GM18867 (cell line): Measurements from ENCODE around the gene KCNMA1.
A peak's percentile ranks its signal among the peaks of the same experiment; 100 is the strongest.

Source experiments
- ATAC-seq: cut with Tn5 transposase; IDR thresholded peaks from one replicate; pipeline ENCODE4 v1.9.1; 2021; ENCODE audit warnings: mild to moderate bottlenecking, moderate library complexity; ENCODE audit not compliant: unreplicated experiment

Gene KCNMA1

GRCh38 chr10:77020426-77021040 is 617.1 kb downstream of the KCNMA1 start:
- no peak for ATAC-seq

GRCh38 chr10:77016855-77017254 is 620.8 kb downstream of the KCNMA1 start:
- ATAC-seq: no peak

DNA sequence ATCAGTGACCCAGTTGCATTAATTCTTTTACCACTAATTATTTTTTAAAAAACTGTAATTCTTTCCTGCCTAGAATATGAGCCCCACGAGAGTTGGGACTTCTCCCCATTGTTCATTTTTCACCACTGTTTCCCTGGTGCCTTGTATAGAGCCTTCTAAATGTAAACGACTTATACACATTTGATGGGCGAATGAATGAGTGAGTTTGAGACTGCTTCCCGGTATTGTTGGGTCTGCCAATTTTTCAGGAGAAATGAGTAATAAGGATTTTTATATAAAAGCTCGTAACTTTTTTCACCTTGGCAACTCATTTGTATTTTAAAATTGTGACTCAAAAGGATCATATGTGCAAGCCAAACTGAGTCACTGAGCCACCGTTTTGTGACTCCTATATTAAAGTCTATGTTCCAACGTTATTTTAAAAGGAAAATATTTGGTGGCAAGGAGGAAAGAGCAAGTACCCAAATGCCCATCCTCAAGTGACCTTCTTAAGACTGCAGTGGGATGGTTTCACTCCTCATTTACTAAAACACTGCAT is 621.3 kb downstream of the KCNMA1 start:
- no peak for ATAC-seq

DNA sequence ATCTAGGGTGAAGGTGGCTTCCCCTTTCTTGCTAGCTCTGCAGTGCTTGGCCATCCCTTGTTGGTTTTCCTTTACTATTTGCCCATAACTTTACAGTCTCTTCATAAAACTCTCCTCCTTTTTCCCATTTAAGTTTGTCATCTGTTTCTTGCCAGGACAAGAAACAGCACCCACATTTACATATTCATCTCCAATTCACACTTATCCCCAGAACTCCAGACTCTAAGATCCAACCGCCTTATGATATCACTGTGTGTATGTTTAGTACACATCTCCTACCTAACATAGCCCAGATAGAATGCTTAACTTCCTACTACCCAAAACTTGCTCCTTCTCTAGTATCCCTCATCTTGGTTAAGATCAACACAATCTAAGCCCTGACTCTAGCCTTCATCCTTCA is 622.2 kb downstream of the KCNMA1 start:
- ATAC-seq: no peak

DNA sequence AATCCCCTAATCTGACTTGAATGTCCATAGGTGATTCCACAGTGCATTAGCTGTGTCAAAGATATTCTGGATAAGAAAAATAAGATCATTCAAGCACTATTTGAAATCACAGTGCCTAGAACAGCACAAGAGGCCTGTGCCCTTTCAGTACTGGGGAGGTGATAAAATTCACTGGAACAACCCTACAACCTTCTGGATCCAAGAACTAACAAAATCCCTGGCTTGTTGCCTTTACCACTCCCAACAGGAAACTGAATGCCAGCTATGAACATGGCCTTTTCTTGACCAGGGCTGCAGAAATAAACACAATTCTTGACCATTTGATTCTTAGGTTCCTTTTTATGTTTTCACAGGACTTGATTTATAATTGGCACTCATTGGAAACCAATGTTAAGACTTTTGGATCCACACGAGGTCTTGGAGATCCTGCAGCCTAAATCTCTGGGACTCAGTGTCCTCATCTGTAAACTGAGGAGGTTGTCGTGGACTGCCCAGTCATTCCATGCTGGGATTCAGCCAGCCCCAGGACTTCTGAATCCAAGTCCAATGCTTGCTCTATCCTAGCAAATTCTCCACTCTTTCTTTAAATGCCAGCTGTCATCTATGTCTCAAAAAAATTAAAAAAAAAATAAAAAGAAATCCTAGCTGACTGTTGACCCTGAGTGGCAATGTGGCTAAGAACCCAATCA is 624.7 kb downstream of the KCNMA1 start:
- no peak for ATAC-seq

DNA sequence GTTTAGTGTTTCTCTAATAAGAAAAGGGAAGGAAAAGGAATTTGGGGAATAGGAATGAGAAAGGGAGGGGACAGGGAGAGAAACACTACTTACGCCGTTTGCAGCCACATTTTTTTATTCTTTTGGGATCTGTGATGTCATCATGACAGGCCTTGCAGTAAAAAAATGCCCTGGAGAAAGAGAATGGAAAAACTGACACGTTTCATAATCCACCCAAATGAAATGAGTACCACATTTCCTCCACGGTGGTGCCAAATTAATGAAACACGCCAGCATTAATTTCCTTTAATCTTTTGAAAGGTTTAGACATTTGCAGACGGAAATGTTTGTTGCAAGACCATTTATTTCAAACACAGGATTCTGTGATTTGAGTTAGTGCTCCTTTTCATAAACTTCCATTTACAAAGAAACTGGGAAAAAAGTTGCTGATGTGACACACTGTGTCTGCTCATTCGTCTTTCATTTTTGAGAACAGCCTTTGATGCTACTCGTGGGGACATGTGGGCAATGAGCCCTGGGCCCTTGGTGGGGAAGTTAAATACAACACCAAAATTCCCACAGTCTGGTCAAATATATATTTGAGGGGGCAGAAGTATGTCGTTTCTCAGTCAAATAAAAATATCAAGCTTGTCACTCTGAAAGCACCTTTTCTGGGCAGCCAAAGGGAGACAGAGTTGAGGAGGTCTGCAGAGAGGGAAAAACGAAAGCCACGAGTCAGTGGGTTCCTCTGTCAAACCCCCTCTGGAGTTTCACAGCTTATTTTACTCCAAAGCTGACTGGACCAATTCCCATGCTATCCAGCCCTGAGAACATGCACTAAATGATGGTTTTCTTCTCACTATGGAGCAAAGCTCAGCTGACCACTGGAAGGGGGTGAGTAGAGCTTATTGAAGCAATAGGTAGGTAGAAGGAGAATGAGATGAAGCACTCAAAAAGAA is 625.5 kb downstream of the KCNMA1 start:
- no peak for ATAC-seq

- ATAC-seq: no peak
Observed at GRCh38 chr10:77010430-77010829, 627.2 kb downstream of the KCNMA1 start.

DNA sequence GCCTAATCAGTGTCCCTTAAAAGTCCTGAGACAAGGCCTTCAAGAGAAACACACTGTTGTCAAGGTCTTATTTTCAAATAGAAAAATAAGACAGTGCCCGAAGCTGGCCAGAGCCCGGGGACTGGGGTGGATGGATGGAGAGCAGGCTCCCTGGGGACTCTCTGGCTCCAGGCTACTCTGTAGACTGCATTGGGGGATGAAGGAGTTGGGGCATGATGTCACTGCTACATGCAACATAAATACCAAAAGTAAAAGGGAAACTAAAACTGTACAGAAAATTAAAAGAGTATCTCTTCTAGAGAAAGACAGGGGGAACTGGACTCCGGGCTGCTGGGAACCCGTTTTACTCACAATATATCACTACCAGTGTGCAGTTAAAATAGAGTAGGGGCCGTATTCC is 629.8 kb downstream of the KCNMA1 start:
- ATAC-seq: peak; percentile 95

DNA sequence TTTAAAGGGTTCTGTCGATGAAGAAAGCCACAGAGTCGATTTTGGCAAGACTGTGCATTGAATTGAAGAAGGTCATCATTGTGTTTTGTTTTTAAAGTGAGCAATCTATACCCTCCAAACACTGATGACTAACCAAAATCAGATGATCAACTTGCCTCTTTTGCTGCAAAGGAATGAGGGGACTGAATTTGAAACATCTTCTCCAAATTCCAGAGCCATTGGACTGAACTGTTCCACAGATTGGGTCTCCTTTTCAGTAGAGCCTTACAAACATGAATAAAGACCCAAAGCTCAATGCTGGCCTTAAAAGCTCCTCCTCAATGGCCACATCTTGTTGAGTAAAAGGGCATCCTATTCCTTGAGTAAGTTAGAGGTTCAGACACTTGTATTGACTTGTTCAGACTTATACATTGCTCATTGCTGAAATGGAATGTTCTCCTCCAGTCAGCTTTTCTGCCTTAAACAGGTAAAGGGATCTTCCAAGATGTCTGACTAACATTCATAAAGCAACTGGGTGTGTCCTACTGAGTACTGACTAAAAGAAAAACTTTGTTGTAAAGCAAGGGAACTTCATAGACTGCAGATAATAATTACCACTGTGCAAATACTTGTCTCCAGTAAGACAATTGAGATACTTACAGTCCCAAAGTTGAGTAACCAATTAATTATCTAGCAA is 630.6 kb downstream of the KCNMA1 start:
- no peak for ATAC-seq

- ATAC-seq: no peak
Observed at GRCh38 chr10:77005871-77006270, 631.7 kb downstream of the KCNMA1 start.

- ATAC-seq: no peak
Observed at GRCh38 chr10:77004917-77005564, 632.6 kb downstream of the KCNMA1 start.

- no peak for ATAC-seq
Observed at GRCh38 chr10:77002872-77003271, 634.7 kb downstream of the KCNMA1 start.

GRCh38 chr10:77001206-77001605 is 636.4 kb downstream of the KCNMA1 start:
- no peak for ATAC-seq

GRCh38 chr10:76998451-76998850 is 639.2 kb downstream of the KCNMA1 start:
- ATAC-seq: no peak

DNA sequence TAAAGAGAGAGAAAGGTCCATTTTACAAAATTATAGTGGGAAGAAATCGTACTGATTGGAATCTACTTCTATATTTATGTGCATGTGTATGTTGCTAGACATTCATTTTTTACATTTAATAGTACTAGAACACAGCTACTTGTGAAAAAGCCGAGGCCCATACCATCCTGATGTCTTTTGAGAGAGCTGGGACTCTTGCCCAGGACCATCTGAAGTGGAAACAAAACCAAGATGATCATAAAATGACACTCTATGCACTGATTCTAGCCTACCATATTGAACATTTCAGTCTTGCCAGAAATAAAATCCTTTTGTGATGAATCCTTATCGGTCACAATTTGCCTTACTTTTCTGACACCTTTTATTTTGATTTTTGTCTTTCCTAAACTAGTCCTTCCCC is 640.0 kb downstream of the KCNMA1 start:
- ATAC-seq: no peak

DNA sequence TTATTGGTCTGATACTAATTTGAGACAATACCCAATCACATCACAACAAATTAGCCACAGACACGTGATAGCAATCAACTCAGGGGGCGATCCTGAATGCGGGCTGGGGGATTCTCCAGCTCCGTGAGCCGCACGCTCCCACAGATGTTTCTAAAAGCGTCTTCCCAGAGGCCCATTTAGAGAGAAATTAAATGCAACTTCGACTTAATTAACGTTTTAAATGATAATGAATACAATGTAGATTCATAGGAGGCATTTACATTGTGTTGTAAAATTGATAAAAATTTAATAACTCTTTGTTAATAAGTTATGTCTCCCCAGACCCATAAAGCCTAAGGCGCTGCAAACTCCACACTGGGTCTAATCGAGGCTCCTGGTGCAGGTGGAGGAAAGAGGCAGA is 642.6 kb downstream of the KCNMA1 start:
- ATAC-seq: no peak

DNA sequence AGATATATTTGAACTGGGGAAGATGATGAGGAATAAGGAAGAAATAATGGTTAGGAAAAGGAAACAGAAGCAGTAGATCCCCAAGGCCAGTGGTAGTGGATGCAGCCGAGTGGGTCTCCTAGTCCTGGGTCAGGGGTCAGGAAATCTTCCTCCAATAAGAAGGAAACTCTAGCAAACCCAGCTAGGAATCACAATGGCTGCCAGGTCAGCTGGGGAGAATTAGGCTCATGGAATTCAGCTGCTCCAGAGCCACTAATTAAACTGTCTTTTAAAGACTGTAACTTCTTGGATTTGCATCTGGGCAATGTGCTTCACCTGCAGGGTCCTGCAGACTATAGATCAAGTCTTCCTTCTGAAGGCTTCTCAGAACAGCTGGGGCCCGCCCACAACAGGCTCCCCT is 644.4 kb downstream of the KCNMA1 start:
- ATAC-seq: no peak

GRCh38 chr10:76992467-76992866 is 645.1 kb downstream of the KCNMA1 start:
- no peak for ATAC-seq

- no peak for ATAC-seq
Observed at GRCh38 chr10:76991621-76992020, 646.0 kb downstream of the KCNMA1 start.

GRCh38 chr10:76990561-76990960 is 647.0 kb downstream of the KCNMA1 start:
- no peak for ATAC-seq
